Stimulated activated CD4-positive, alpha-beta T cell treated with anti-CD3 and anti-CD28 coated beads, Interleukin-2, amount 100 ng/mL, for 4 hours (primary cell): Measurements from ENCODE around the gene IGF1R.

Experiments used
- DNase-seq: peaks from one replicate; pipeline ENCODE4 v3.0.0-alpha.2; 2020; ENCODE audit warnings: low read depth

IGF1R gene

DNA sequence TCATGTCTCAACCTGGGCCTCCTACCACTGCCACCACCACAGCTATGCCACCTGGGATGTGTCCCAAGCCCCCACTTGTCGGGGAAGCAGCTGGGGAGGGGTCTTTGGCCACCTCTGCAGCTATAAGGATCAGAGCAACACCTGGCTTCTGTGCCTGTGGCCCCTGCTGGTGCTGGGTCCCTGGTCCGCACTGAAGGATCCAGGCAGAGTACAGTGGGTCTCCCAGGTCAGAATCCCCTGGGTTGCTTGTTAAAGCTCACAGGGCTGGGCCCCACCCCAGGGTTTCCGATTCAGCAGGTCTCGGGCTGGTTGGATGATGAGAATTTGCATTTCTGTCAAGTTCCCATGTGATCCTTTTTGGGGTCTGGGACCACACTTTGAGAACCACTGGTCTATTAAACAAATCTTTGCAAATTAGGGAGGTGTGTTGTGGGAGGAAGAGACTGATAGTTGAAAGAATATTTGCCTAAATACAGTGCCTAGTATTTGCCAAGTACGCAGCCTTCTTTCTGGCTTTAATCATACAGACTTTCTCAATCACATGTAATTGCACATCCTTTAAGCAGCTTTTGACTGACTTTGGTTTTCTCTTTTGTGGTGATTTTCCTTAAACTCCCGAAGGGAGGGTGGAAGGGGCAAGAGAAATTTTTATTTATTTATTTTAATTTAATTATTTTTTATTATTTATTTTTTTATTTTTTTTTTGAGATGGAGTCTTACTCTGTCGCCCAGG, 127.3 kb downstream of the IGF1R start:
- no peak for DNase-seq

DNA sequence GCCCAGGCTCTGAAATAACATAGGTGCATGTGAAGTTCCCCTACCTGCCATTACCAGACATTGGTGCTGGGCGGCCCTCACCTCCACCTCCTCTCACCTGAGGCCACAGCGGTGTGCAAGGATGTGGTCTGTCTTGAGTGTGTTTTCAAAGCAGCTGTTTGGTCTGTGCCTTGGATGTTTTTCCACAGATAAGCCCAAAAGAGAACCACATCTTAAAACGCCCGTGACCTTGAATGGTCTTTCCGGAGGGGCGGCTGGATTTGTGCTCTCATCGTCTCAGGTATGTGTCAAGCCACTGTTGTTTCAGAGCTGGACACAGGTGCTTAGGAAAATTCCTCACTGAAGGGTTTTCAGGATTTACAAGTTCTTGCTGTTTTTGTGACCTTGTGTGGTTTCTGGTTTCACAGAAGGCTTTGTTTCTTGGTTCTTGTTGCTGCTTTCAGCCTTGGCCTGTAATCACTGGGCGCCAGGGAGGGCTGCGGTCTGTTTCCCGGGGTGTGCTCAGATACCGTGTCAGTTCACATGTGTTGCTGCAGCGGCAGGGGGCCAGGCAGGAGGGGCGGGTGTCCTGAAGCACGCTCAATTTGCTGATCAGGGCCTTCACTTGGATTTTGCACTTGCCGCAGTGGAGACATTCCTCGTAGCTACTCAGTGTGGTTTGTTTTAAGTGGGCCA, 128.4 kb downstream of the IGF1R start:
- no peak for DNase-seq

DNA sequence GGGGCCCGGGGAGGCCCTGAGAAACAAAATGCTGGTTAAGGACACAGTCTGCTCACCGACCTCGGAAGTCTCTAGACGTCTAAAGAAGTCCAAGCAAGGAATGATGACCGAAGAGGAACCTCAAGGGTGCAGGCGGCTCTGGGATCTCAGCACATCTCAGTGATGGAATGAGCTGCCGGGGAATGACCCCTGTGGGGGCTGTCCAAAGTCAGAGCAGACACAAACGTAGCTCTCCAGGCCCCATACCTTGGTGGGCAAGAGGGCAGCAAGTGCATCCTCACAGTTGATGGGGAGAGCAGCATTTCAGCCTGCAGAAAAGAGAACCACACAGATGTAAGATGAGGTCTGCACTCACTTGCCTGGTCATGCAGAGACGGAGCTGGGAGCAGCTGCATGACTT, 129.1 kb downstream of the IGF1R start:
- no peak for DNase-seq

DNA sequence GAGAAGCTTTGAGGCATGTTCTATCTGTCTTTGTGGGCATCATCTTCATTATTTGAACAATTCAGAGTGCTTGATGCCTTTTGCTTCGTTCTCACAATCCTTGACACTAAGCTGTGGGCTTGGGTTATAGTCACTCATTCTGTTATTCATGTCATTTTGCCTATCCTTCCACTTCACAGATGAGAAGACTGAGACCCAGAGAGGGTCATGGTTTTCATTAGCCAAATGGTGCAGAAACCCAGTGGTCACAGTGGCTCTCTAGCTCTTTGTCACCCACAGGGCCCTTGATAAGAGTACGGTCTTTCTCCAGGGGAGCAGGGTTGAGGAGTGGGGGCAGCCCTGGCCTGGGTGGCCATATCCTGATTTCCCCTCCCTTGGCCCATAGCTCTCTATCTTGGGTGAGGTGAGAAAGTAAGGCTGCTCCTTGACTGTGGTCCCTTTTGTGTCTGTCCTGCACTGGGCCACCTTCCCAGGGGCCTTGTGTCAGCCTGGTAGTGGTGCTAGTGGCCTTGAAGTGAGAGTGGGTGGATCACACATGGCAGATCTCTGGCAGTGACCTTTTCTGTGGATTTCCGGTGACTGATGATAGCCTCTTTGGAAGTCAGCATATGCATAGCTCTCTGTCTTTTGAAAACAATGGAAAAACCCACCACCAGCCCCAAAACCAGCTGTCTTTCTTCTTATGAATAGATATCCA, 130.1 kb downstream of the IGF1R start:
- DNase-seq, result no peak

DNA sequence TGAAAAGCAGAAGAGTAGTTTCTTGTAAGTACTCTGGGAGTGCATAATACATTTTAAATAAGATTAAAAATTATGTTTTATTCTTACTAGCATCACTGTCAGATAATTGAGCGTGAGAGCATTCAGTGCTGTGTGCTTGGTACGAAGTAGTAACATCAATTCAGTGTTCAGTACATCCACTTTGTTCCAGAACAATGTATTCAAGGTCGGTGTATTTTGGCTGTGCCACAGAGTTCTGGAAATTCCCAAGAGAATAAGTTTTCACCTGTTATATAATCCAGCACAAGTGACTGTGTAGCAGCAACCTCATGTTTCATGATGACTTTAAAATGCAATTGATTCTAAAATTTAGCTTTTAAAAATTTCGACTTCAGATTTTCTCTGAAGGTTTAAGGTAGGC, 130.6 kb downstream of the IGF1R start:
- DNase-seq, result no peak

DNA sequence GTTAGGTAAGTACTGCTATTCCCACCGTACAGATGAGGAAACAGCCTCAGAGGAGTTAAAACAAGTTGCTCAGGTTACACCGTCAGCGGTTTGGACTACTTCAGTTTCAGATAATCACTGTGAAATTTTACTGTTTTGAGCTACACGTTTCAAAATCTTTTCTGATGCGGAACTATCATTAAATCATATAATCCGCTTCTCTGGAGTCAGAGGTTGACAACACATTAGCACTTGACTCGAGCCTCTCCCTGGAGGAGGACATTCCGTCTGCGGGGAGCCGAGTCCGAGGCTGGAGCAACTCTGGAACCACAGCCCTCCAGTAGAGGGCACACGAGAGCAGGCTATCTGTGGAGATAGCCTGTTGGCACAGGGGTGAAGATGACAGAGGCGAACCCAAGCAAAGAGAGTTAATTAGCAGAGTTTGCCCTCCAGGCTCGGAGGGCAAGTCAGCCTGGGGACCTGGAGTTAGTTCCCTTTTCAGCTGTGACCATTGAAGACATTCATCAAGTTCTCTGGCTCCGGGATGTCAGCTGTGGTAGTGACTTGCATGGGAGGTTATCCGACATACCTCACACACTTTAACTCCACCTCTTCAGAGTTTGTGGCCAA, 131.2 kb downstream of the IGF1R start:
- peak; percentile 52 for DNase-seq

DNA sequence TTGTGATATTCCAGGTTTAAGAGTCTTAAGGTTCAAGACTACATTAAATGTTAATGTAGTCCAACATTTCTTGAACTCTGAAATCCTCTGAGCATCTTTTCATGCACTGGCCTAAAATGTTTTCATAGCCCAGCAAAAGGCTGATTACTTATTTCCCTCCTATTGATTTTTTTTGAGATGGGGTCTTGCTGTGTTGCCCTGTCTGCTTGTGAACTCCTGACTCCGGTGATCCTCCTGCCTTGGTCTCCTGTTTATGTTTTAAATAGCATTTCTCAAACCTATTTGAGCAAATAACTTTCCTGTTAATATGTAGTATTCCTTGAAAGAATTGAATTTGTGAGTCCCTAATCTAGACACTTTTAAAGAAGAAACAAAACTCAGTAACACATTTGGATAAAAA, 133.5 kb downstream of the IGF1R start:
- DNase-seq, result no peak

DNA sequence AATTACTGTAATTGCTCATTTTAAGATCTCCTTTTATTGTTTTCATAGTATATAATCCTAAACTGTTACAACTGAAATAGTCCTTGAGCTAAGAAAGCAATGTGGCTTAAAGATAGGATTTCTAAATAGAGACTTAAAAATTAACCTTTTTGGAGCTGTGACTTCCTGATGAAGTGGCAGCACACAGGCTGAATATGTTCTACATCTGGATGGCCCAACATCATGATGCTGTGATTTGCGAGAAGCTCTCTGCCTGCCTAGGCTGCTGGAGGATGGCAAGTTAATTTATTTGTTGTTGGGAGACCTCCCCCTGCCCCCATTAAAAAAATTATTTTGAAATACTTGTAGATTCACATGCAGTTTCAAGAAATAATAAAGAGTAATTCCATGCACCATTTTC, 134.5 kb downstream of the IGF1R start:
- DNase-seq, result no peak

DNA sequence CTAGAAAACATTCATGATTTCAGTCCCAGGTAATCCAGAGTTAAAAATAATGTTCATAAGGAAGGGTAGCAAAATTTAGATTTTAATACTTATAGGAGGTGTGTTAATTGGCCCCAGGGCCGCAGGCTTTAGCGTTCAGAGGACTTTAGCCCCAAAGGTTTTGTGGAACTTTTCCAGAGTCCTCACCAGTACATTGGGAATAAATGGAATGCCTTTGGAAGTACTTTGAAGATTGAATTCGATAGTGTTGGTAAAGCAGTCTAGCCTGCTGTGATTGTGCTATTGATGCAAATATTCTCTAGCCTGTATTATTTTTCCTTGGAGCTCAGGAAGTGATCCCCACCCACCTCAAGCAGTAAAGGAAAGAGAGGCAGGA, 137.1 kb downstream of the IGF1R start:
- DNase-seq, result no peak

DNA sequence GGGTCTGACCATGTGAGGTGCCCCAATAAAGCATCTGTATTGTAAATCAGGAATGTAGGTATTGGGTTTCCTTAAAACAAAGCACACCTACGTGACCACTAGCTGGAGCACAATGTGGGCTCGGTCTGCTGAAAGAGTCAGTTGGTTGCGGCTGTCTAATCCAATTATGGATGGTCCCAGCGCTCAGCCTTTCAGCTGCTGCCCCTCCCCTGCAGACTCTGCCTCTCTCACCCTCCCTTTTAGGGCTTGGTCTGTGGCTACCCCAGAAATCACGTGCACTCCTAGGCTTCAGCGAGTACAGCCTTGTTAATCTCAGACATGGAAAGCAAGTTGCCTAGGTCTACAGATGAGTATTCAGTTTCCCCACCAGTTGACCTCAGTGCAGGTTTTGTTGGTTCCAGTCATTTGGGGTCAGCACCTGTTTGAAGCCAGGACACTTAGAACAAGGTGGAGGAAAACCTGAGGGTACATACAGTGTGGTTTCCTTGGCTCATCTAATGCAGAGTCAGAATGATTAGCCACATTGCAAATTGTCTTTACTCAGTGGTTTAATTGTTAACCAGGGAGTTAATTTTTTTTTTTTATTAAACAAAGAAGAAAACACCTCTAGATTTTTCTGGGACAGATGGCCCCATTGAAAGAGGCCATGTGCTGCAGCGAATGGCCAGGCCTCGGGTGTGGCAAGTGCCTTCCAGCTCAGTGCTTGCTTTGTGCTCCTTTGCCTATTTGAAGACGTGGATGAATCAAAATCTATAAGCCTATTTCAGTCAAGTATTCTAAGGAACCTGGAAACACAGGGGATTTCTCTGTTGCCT, 137.7 kb downstream of the IGF1R start:
- no peak for DNase-seq

DNA sequence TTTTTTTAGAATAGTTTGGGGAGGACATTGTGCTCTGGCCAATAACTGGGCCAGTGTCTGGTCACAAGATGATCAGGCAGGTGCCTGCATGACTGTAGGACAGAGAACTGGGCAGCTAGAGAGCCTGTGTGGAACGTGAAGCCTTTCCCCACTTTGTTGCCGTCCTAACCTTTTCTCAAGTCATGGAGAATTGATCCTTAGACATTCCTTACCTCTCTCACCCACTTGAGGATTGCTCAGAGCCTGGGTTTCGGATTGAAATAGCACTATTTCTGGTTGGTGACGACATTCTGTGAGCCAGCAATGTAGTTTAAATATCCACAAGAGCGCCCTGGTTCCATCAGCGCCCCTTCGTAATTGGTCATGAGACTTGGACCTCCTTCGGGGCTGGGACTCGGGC, 138.4 kb downstream of the IGF1R start:
- DNase-seq, result no peak

DNA sequence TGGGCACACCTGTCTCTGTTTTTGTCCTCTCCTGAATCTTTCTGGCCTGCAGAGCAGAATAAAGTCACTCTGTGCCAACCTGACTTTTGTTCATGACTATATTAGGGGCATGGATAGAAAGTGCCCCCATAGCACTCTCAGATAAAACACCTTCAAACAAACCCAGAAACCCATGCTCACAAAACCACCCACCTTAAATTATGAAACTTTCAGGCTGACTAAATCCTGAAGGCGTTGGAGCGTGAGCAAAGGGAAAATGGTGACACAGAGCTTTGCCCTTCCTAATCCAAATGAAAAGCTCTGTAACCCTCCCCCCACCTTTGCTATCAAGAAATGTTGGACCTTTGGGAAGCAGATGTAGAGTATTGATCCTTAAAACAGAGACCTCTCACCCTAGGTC, 138.9 kb downstream of the IGF1R start:
- DNase-seq, result no peak

DNA sequence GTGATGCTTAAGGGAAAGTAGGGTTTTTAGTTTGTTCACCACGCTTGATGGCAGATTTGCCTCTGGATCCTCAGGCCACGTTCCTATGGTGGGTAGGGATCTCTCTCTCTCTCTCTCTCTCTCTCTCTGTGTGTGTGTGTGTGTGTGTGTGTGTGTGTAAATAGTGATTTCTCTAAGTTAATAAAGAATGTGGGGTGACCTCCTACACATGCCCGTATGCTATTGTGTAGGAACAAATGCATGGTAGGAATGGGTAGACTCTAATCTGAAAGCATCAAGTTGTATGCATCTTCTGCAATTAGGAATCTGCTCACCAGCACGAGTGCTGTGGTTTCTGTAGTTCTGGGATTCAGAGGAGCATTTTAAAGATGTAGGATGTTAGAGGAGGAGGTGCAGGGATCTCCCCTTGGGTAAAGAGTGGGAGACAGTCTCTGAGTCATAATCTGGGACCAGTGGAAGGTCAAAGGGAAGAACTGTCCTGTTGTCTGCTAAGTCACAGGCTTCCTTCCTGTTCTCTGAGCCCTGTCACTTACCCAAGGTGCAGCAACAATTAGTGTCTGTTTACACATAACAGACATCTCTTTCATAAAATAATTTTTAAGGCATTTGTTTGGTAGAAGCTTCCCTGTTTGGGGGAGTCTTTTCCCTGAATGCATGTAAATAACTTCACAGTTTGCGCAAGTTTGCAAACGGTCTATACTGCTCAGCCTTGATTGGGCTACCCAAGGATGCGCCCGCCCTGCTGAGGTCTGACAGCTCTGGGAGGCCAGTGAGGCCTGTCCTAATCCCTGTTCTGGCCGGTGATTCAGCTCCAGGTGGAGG, 139.8 kb downstream of the IGF1R start:
- no peak for DNase-seq

DNA sequence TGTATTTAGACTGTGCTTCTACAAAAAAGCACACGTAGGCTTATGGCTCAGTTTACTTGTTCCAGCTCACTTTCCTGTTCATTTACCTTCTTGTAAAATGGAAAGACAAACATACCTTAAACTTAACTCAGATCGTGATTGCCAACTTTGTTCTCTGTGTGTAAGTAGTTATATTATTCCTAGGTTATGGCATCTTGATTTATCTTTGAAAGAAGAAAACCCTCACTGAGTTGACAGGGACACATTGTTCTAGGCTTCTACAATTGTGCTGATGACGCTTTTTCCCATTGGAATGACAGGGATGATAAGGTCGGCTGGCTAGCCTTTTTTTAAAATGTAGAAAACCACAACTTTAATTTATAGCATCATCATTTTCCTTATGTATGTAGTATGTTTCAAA, 140.7 kb downstream of the IGF1R start:
- DNase-seq, result no peak

DNA sequence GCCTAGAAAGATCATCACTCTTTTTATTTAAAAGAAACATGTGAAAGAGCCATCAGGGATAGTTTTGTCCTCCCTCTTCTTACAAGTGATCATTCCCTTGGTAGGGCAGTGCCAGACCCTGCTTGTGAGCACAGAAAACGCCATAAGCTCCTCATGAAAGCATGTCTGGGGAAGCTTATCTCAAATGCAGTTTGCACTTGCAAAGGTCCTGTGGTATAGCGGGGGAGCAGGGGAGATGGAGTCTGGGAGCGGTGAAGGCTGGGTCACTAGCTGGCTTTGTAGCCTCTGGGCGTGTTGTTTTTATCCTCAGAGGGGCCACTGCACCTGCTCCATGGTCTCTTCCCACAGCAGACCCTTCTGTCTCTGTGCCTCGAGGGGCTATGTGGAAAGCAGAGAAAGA, 141.9 kb downstream of the IGF1R start:
- DNase-seq, result no peak

DNA sequence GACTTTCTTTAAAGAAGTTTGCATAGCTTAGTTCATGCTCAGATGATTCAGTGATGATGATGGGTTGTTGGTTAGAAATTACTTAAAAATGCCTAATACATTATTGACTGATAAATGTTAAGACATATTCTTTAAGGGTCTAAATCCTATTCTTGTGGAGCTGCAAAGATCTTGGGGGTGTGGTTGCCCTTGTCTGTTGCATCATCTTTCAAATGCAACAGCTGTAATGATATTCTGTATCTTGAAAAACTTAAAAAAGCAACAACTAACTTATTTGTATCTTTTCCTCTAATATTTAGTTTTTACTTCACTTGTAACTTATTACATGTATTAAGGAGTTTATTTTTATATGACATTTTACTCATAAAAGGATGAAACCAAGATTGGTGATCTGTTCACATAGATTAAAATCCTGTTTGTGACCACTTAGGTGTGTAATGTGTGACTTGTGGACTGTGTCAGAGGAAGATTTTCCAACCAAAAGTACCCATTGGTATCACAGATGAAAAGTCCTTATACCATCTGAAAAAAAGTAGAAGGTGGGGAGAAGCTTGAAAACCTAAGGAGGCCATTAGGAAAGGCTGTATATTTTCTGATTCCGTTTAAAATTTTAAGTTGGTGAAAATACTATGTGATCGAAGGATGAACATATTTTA, 142.8 kb downstream of the IGF1R start:
- no peak for DNase-seq

DNA sequence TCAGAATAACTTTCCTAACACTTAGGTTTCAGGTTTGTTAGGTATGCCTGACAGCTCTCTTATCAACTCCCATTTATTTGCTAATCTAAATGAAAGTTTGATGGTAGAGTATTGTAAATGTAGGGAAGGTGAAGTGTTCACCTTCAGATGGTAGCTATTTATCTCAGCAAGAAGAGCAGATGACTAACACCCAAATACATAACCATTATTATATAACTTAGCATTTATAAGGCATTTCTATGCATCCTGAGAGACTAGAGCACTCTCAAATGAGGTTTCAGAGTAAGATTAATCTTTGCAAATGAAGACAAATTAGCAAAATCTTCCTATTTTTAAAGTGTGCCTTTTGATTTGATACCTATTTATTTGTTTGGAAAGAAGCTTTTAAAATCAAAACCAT, 143.8 kb downstream of the IGF1R start:
- no peak for DNase-seq

DNA sequence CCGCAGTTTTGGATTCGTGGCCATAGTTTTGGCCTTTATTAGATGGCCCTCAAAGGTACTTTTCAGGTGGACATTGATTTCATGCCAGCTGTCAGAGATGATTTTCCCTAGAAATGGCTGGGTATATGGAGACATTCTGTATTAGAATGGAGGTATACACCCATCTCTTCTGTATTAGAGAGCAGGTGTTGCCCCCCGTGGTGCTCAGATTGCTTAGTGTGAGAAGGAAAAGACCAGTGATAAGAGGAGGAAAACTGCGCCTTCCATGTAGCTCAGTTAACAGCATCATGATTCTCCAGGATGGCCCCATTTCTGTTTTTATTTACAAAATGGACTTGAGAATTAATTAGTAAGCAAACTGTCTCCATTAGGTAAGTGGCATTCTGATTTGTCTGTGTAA, 145.9 kb downstream of the IGF1R start:
- no peak for DNase-seq

DNA sequence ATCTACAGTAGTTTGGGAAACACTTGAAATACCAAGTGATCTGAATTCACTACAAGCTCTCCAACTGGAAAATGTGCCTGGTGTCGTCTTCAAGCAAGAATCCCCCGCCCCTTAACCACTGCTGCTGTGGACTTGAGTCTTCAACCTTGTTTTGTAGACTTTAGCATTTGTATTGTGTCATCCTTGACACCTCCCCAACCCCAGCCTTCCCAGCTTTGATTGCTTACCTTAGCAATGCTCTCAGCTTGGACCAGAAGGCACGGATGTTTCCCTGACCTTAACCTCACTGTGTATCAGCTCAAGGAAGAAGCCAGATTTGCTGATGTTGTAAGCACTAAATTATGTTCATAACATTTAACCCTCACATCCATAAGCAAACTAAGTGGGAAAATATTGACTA, 146.4 kb downstream of the IGF1R start:
- DNase-seq, result no peak

DNA sequence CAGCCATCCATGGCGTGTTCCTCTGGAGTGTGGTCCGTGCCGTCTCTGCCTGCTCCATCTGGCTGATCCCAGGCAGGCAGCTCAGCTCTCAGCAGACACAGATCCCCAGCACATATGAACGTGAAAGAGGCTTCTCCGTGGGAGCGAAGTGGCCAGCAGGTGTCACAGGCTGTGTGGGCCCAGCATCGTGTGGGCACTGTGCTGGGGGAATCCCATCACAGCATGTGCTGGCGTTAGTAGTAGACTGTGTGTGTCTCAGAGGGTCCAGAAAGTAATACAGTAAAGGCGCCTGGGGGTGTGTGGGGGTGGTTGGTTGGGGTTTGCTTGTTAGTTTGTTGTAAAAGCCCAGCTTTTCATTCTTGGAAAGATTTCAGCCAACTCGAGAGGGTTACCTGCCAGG, 147.6 kb downstream of the IGF1R start:
- DNase-seq, result no peak
